ENCODE results near the gene COL4A1.

DNA sequence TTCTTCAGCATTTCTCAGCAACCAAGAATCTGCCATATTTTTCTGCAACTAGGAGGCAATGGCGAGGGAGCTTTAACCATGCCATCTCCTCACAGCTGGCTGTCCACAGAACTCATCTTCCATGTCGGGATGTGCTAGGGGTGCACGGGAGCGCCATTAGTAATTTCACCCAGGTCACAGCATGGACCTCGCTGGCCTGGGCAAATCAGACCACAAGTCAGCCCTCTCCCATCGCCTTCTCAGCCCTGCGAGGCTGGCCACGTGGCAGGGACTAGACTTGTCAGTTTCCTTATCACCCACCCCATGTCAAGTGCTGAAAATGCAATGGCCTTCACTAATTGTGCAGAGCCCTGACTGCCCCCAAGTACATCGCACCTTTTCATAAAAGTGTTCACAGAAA is 15.7 kb downstream of the COL4A1 start:
- TF ChIP-seq, protein P1, sequence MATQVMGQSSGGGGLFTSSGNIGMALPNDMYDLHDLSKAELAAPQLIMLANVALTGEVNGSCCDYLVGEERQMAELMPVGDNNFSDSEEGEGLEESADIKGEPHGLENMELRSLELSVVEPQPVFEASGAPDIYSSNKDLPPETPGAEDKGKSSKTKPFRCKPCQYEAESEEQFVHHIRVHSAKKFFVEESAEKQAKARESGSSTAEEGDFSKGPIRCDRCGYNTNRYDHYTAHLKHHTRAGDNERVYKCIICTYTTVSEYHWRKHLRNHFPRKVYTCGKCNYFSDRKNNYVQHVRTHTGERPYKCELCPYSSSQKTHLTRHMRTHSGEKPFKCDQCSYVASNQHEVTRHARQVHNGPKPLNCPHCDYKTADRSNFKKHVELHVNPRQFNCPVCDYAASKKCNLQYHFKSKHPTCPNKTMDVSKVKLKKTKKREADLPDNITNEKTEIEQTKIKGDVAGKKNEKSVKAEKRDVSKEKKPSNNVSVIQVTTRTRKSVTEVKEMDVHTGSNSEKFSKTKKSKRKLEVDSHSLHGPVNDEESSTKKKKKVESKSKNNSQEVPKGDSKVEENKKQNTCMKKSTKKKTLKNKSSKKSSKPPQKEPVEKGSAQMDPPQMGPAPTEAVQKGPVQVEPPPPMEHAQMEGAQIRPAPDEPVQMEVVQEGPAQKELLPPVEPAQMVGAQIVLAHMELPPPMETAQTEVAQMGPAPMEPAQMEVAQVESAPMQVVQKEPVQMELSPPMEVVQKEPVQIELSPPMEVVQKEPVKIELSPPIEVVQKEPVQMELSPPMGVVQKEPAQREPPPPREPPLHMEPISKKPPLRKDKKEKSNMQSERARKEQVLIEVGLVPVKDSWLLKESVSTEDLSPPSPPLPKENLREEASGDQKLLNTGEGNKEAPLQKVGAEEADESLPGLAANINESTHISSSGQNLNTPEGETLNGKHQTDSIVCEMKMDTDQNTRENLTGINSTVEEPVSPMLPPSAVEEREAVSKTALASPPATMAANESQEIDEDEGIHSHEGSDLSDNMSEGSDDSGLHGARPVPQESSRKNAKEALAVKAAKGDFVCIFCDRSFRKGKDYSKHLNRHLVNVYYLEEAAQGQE (IDR thresholded peaks at IDR 0.05; ENCODE audit: low read depth): no peak
- no peak for TF ChIP-seq CREB1 (IDR thresholded peaks at IDR 0.05; ENCODE audit: low read depth)
- no peak for TF ChIP-seq YY1 (IDR thresholded peaks at IDR 0.05; ENCODE audit: low read depth)
- no peak for TF ChIP-seq TAF1 (IDR thresholded peaks at IDR 0.05; ENCODE audit: low read depth)
- no peak for TF ChIP-seq EGR1 (IDR thresholded peaks at IDR 0.05)
- TF ChIP-seq FOXM1 (IDR thresholded peaks at IDR 0.05; ENCODE audit: borderline replicate concordance, low read depth): no peak
- TF ChIP-seq TCF12 (IDR thresholded peaks at IDR 0.05; ENCODE audit: low read depth): no peak

All from Ishikawa (cell line).